ENCODE data around the gene TRAPPC14.

GRCh38 chr7:100118388-100119071 is 40.0 kb downstream of the TRAPPC14 start:
- no peak for TF ChIP-seq CTCF (conservative IDR thresholded peaks at IDR 0.05)
- no peak for TF ChIP-seq EZH2 (IDR thresholded peaks at IDR 0.05; ENCODE audit: low read depth)
